Retinal pigment epithelial cell (primary cell): ENCODE data around the gene CUEDC1.

Source experiments
- DNase-seq: peaks from one replicate; pipeline ENCODE4 v3.0.0-alpha.2; 2010; ENCODE audit warnings: low read depth
- H3K4me3 ChIP-seq: 2 replicates; pipeline ENCODE4 v1.5.1; 2011; ENCODE audit warnings: mild to moderate bottlenecking, low read length, control low read depth, moderate library complexity
- TF ChIP-seq, protein P1 (sequence below): conservative IDR thresholded peaks from 2 replicates; pipeline ENCODE4 v1.5.1; 2011; ENCODE audit warnings: low read depth, low read length, control low read depth, inconsistent platforms

CUEDC1 gene

DNA sequence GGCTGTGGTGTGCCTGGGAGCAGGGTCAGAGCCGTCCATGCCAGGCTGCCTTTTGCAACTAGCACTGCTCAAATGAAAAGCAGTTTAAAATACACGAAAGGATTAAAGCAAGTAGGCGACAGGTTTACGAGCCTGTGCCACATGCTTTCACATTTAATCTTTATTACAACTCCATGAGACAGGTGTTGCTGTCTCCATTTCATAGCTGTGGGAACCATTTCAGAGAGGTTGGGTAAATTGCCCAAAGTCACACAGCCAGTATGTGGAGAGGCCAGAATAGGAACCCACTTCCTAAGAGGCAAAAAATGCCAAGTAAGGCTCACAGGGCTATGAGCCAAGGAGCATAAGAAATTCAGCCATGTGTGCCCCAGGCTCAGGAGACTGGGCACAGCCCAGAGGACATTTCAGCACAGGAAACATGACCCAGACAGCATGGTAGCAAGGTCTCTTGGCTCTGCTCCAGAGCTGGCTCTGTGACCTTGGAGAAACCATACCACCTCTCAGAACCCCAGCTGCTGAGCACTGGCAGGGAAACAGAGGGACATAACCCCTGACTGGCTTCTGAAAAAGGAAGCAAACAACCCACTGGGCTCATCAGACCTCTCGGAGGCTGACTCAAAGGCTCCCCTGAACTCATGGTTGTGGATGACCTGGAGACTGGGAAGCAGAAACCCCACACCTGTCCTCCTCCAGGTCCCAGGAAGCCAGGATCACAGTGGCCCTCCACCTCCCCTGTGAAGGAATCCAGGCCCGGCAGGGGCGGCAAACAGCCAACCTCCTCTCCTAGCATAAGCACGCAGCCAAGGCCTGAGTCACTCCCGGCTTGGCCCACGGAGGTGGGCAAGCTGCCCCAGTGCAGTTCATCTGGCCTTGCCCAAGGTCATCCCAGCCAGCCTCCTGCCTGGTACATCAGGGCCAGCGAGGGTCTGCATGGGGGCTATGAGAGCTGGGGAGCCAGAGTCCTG, 65.0 kb downstream of the CUEDC1 start:
- DNase-seq = peak; percentile 66
- TF ChIP-seq, protein P1, sequence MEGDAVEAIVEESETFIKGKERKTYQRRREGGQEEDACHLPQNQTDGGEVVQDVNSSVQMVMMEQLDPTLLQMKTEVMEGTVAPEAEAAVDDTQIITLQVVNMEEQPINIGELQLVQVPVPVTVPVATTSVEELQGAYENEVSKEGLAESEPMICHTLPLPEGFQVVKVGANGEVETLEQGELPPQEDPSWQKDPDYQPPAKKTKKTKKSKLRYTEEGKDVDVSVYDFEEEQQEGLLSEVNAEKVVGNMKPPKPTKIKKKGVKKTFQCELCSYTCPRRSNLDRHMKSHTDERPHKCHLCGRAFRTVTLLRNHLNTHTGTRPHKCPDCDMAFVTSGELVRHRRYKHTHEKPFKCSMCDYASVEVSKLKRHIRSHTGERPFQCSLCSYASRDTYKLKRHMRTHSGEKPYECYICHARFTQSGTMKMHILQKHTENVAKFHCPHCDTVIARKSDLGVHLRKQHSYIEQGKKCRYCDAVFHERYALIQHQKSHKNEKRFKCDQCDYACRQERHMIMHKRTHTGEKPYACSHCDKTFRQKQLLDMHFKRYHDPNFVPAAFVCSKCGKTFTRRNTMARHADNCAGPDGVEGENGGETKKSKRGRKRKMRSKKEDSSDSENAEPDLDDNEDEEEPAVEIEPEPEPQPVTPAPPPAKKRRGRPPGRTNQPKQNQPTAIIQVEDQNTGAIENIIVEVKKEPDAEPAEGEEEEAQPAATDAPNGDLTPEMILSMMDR = no peak
- no peak overlapping the region for H3K4me3 ChIP-seq

DNA sequence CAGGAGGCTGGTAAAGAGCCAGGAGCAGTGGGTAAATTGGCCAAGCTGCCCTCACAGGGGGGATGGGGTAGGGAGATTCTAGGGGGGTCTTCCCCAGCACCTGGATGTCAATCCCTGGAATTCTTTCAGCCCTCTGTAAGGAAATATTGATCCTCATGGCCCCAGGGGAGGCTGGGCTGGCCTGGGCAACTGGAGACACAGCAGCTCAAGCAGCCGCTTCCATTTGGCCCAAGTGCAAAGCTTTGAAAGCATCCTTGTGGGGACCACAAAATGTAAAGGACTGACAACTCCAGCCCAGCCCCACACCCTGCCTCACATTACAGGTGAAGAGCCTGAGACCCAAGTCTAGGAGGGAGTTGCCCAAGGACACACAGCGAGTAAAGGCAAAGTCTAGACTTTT, 66.0 kb downstream of the CUEDC1 start:
- no peak for DNase-seq
- TF ChIP-seq, protein P1 = no peak
- H3K4me3 ChIP-seq = no peak overlapping the region

DNA sequence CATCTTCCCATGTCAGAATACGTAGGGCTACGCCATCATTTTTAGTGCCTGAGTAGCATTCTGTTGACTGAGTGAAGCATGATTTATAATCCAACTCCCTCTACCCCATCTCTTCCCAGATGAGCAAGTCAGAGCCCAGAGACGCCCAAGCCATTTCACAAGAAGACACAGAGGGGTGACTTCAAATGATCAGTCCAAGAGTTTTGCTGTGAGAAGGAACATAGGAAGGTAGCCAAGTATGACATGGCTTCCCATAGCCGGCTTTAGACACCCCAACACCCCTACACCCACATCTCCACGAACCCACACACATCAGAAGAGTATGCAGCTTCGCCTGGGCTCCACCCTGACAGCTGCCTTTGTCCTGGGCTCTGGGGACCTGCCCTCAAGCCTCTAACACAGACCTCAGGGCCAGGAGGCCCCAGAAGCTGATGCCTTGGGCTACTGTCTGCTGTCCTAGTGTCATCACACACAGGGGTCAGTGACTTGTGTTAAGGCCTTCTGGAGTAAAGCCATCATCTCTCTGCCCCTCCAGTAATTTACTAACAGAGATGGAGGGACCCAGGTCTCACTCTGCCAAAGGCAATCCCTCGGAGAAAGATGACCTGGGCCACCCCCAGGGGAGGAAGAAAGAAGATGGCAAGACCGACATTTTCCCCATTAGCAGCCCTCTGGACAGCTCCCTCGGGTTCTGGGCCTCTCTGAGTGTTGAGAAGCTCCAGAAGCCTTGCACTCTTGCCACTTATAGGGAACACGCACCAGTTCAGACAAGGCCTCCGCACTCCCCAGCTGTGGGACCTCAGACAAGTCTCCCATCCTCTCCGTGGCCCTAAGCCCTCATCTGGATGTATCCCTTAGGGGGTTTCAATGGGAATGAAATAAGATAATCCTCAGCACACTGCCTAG, 66.6 kb downstream of the CUEDC1 start:
- TF ChIP-seq, protein P1 = no peak
- no peak overlapping the region for H3K4me3 ChIP-seq
- no peak for DNase-seq

DNA sequence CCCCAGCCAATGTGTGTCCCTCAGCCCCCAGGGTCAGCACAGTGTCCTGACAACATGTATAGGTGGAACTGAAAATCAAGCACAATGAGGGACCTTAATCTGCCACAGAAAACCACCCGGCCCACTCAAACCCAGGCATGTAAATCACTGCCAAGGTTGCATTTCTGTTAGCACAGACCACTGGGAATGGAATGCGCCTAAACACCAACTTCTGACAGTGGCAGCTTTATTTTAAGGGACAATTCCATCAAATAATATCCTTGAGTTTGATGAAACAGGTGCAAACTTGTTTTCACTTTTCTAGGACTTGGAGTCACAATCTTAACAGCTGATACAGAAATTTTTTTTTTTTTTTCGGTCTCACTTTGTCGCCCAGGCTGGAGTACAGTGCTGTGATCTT, 68.1 kb downstream of the CUEDC1 start:
- H3K4me3 ChIP-seq = no peak overlapping the region
- TF ChIP-seq, protein P1 = no peak
- DNase-seq = no peak

DNA sequence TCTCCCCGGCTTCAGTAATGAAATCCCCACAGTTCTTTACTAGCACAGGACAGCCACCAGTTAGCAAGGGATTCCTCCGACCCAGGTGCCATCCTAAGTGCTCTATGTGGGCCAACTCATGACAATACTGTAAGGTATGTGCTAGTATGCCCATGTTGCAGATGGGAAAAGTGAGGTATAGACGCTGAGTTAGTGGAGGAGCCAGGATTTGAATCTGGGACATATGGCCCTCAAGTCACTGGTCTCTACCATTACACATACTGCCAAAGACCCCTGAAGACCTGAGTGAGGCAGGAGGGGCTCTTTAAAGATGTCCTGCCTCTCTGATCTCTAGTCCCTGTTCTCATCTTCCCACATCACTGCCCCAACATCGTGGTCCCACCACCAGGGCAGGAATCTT, 69.2 kb downstream of the CUEDC1 start:
- no peak overlapping the region for H3K4me3 ChIP-seq
- no peak for DNase-seq
- TF ChIP-seq, protein P1 = no peak

DNA sequence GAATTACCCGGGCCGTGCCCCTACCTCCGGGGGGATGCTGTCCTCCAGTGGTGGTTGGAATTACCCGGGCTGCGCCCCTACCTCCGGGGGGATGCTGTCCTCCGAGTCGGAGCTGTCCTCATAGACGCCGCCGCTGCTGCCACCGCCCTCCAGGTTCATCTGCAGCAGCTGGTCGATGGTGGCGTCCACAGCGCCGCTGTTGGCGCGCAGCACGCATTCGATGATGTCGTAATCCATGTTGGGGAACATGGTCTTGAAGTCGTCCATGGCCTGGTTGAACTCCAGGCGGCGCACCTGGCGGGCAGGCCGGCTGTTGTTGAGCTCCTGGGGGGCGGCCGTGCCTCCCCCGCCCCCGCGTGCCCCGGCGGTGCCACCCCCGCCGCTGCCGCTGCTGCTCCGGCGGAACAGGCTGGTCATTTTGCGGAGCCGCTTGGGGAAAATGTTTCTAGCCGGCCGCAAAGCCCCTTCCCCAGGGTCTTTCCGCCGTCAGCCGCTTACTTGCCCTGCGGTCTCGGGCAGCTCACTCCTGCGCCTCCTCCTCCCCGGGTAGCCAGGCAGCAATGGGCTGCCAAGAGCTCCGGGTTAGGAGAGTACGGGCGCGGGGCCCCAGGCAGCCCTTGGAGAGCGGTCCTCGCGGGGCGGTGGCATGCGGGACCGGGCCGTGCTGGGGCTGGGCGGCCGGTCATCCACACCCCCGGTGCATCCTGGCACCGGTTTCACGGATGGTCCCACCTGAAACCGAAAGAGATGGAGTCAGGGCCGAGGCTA, 69.9 kb downstream of the CUEDC1 start:
- TF ChIP-seq, protein P1 = no peak
- DNase-seq = no peak
- H3K4me3 ChIP-seq = no peak overlapping the region
